Caco-2 (cell line): ENCODE measurements around the gene LGALS3. TPM values are rescaled to one million over a fixed set of nuclear protein-coding genes. Genes with fewer than 3 reads are reported as not detected.
A peak's percentile ranks its signal among the peaks of the same experiment; 100 is the strongest.

Experiments used
- BruUV-seq: library from RNA; stranded (reverse); fragments of 400-500 nt; replicated peaks from 2 replicates; lab custom pipeline; 2021; lab: Mats Ljungman, UMichigan
- CTCF ChIA-PET: fragments of 300-600 bp; sonication (Branson Sonifier 250); formaldehyde crosslinking; loops from one replicate; lab custom pipeline; 2022; ENCODE audit warnings: antibody characterized with exemption; lab: Charles Lee
- POLR2A ChIA-PET: fragments of 300-600 bp; sonication (Branson Sonifier 250); formaldehyde crosslinking; loops from one replicate; lab custom pipeline; 2022; ENCODE audit warnings: antibody characterized with exemption; lab: Charles Lee
- DNase-seq, 2 experiments: peaks; one replicate each; pipeline versions ENCODE4 v3.0.0 to v3.0.0-alpha.2; 2020 to 2022
- H3K27me3 ChIP-seq: replicated peaks from 2 replicates; pipeline ENCODE4 v1.6.0; 2011; ENCODE audit warnings: low read length; ENCODE audit not compliant: control insufficient read depth, insufficient read depth
- H3K36me3 ChIP-seq: 2 replicates; pipeline ENCODE4 v1.5.1; 2011; ENCODE audit warnings: low read length; ENCODE audit not compliant: control insufficient read depth, insufficient read depth
- H3K4me1 ChIP-seq: fragments of 250-450 bp; sonication (Bioruptor Pico); 2 replicates; pipeline ENCODE4 v1.5.1; 2020; ENCODE audit warnings: mild to moderate bottlenecking
- H3K4me3 ChIP-seq: 2 replicates; pipeline ENCODE4 v1.5.1; 2011; ENCODE audit warnings: low read depth, mild to moderate bottlenecking, control low read depth, low read length
- H3K9me3 ChIP-seq: fragments of 250-450 bp; sonication (Bioruptor Pico); 2 replicates; pipeline ENCODE4 v1.5.1; 2020; ENCODE audit warnings: mild to moderate bottlenecking, moderate library complexity
- H3K27ac Mint-ChIP-seq: one replicate; pipeline ENCODE4 v1.8.0; 2022; ENCODE audit warnings: mixed read lengths; ENCODE audit not compliant: unreplicated experiment
- H3K27me3 Mint-ChIP-seq: one replicate; pipeline ENCODE4 v1.8.0; 2022; ENCODE audit warnings: mixed read lengths; ENCODE audit not compliant: insufficient read depth, unreplicated experiment
- H3K36me3 Mint-ChIP-seq: one replicate; pipeline ENCODE4 v1.8.0; 2022; ENCODE audit warnings: mild to moderate bottlenecking, mixed read lengths; ENCODE audit not compliant: insufficient read depth, unreplicated experiment
- H3K4me1 Mint-ChIP-seq: one replicate; pipeline ENCODE4 v1.8.0; 2022; ENCODE audit warnings: low read depth, mixed read lengths; ENCODE audit not compliant: unreplicated experiment
- H3K4me3 Mint-ChIP-seq: one replicate; pipeline ENCODE4 v1.8.0; 2022; ENCODE audit warnings: mild to moderate bottlenecking, moderate library complexity, mixed read lengths; ENCODE audit not compliant: unreplicated experiment
- H3K9me3 Mint-ChIP-seq: one replicate; pipeline ENCODE4 v1.8.0; 2022; ENCODE audit warnings: mixed read lengths; ENCODE audit not compliant: unreplicated experiment
- CTCF ChIP-seq, 2 experiments: fragments of 200-600 bp in 1 of 2; IDR thresholded peaks; 1 replicate in 1 of 2; 2 replicates in 1 of 2; pipeline versions ENCODE4 v1.5.1 to v1.8.0; 2011 to 2022; ENCODE audit warnings: antibody characterized with exemption in 1 of 2, control low read depth in 1 of 2, inconsistent platforms in 1 of 2, low read depth in 1 of 2, low read length in 1 of 2, mild to moderate bottlenecking in 1 of 2, moderate library complexity in 1 of 2; ENCODE audit not compliant: insufficient read depth in 1 of 2, severe bottlenecking in 1 of 2, unreplicated experiment in 1 of 2
- intact Hi-C: fragments of 100-400 bp; cut with micrococcal nuclease; formaldehyde crosslinking; loops from one replicate; pipeline ENCODE4 v1.10.0; 2022; ENCODE audit not compliant: unreplicated experiment
- total RNA-seq: library from RNA; stranded (reverse); gene quantifications from 2 replicates; pipeline ENCODE4 v1.2.3, GENCODE V29; 2022

Gene LGALS3
- total RNA-seq, 1 experiment from 2014 or later: 206 TPM

GRCh38 chr14:55125403-55125802, 3.6 kb upstream of the LGALS3 start:
- H3K4me3 Mint-ChIP-seq: no peak overlapping the region
- H3K27me3 Mint-ChIP-seq: no peaks in the 10 kb centered on the region
- H3K4me1 ChIP-seq: peaks cover 81% of the 10 kb centered on the region
- POLR2A ChIA-PET: interaction anchor here (1.9 kb wide), 1 partner anchor 22 kb away, joined by 4 read pairs; no protein-coding TSS in a partner anchor
- no peak for DNase-seq
- no TSS peak for BruUV-seq
- no peaks in the 10 kb centered on the region for H3K27me3 ChIP-seq
- no peaks in the 10 kb centered on the region; the same call in 1 of the 2 replicates for H3K36me3 ChIP-seq
- no peak for TF ChIP-seq CTCF (IDR thresholded peaks at IDR 0.05; ENCODE audit: insufficient read depth in 1 of 2, low read depth in 1 of 2, low read length in 1 of 2, severe bottlenecking in 1 of 2, unreplicated experiment in 1 of 2)
- intact Hi-C loops: no loop called here
- no peak overlapping the region for H3K4me3 ChIP-seq
- H3K36me3 Mint-ChIP-seq: peaks cover 25% of the 10 kb centered on the region
- H3K27ac Mint-ChIP-seq: peak overlapping the region; percentile 77
- no peaks in the 10 kb centered on the region for H3K9me3 Mint-ChIP-seq
- H3K4me1 Mint-ChIP-seq: peaks cover 48% of the 10 kb centered on the region
- CTCF ChIA-PET: no interaction called here
- no peaks in the 10 kb centered on the region for H3K9me3 ChIP-seq

- H3K9me3 Mint-ChIP-seq: no peaks in the 10 kb centered on the region
- POLR2A ChIA-PET: interaction anchor here (2.2 kb wide), 1 partner anchor 23 kb away, joined by 15 read pairs; no protein-coding TSS in a partner anchor
- H3K27me3 ChIP-seq: no peaks in the 10 kb centered on the region
- CTCF ChIA-PET: no interaction called here
- H3K36me3 Mint-ChIP-seq: peaks cover 32% of the 10 kb centered on the region
- BruUV-seq: no TSS peak
- intact Hi-C loops: no loop called here
- H3K27ac Mint-ChIP-seq: peak overlapping the region; percentile 83
- no peak for DNase-seq
- peaks cover 79% of the 10 kb centered on the region for H3K4me1 ChIP-seq
- no peaks in the 10 kb centered on the region; the same call in 1 of the 2 replicates for H3K36me3 ChIP-seq
- H3K27me3 Mint-ChIP-seq: no peaks in the 10 kb centered on the region
- no peak overlapping the region for H3K4me3 Mint-ChIP-seq
- H3K4me3 ChIP-seq: no peak overlapping the region
- H3K4me1 Mint-ChIP-seq: peaks cover 44% of the 10 kb centered on the region
- no peaks in the 10 kb centered on the region for H3K9me3 ChIP-seq
- TF ChIP-seq CTCF (IDR thresholded peaks at IDR 0.05; ENCODE audit: insufficient read depth in 1 of 2, low read depth in 1 of 2, low read length in 1 of 2, severe bottlenecking in 1 of 2, unreplicated experiment in 1 of 2): no peak
These were observed 3.0 kb upstream of the LGALS3 start for GRCh38 chr14:55126034-55126433.

- peak overlapping the region; percentile 37 for H3K4me3 Mint-ChIP-seq
- POLR2A ChIA-PET: interaction anchor here (0.6 to 2.2 kb wide), 2 partner anchors 24 to 28 kb away, joined by 3 to 15 read pairs; no protein-coding TSS in a partner anchor
- DNase-seq: peak; percentile 46 to 69
- CTCF ChIA-PET: no interaction called here
- no peak overlapping the region for H3K4me3 ChIP-seq
- intact Hi-C loops: no loop called here
- peaks cover 79% of the 10 kb centered on the region for H3K4me1 ChIP-seq
- peaks cover 43% of the 10 kb centered on the region for H3K4me1 Mint-ChIP-seq
- no peaks in the 10 kb centered on the region; the same call in 1 of the 2 replicates for H3K36me3 ChIP-seq
- no peaks in the 10 kb centered on the region for H3K27me3 Mint-ChIP-seq
- H3K9me3 ChIP-seq: no peaks in the 10 kb centered on the region
- H3K27me3 ChIP-seq: no peaks in the 10 kb centered on the region
- no TSS peak for BruUV-seq
- H3K36me3 Mint-ChIP-seq: peaks cover 41% of the 10 kb centered on the region
- H3K27ac Mint-ChIP-seq: peak overlapping the region; percentile 83
- TF ChIP-seq CTCF (IDR thresholded peaks at IDR 0.05; ENCODE audit: insufficient read depth in 1 of 2, low read depth in 1 of 2, low read length in 1 of 2, severe bottlenecking in 1 of 2, unreplicated experiment in 1 of 2): no peak
- H3K9me3 Mint-ChIP-seq: no peaks in the 10 kb centered on the region
These were observed 2.1 kb upstream of the LGALS3 start for GRCh38 chr14:55126932-55127459.
